HG02970 (cell line): ENCODE results near the gene PRAC2.

Experiments used
- ATAC-seq: cut with Tn5 transposase; IDR thresholded peaks from one replicate; pipeline ENCODE4 v1.9.1; 2021; ENCODE audit warnings: mild to moderate bottlenecking, moderate library complexity, moderate number of reproducible peaks; ENCODE audit not compliant: unreplicated experiment, low FRiP score

Gene PRAC2

GRCh38 chr17:48752399-48753288, 29.7 kb downstream of the PRAC2 start:
- ATAC-seq = no peak

GRCh38 chr17:48753794-48754499, 31.0 kb downstream of the PRAC2 start:
- no peak for ATAC-seq

GRCh38 chr17:48754500-48755261, 31.7 kb downstream of the PRAC2 start:
- no peak for ATAC-seq

- ATAC-seq = no peak
These were observed 32.4 kb downstream of the PRAC2 start for GRCh38 chr17:48755356-48755755.

GRCh38 chr17:48756830-48757251, 33.9 kb downstream of the PRAC2 start:
- ATAC-seq = no peak

- ATAC-seq = no peak
These were observed 34.6 kb downstream of the PRAC2 start for GRCh38 chr17:48757524-48757961.

GRCh38 chr17:48759288-48759687, 36.3 kb downstream of the PRAC2 start:
- no peak for ATAC-seq

GRCh38 chr17:48760411-48760810, 37.4 kb downstream of the PRAC2 start:
- ATAC-seq = no peak

- no peak for ATAC-seq
These were observed 38.1 kb downstream of the PRAC2 start for GRCh38 chr17:48761114-48761513.

- no peak for ATAC-seq
These were observed 44.3 kb downstream of the PRAC2 start for GRCh38 chr17:48767263-48767774.

GRCh38 chr17:48769009-48769675, 46.2 kb downstream of the PRAC2 start:
- ATAC-seq = no peak

- ATAC-seq = no peak
These were observed 48.0 kb downstream of the PRAC2 start for GRCh38 chr17:48770954-48771353.

GRCh38 chr17:48773245-48773644, 50.3 kb downstream of the PRAC2 start:
- ATAC-seq = no peak
